ENCODE measurements around the gene SMAD5. TPM values are rescaled to one million over a fixed set of nuclear protein-coding genes. Genes with fewer than 3 reads are reported as not detected.

SMAD5 gene
- total and polyA plus RNA-seq, 2 of the 13 experiments (the other 11 are each of a cell fraction or from before 2014, with no cell fraction given), result 27.2 to 48.5 TPM

- TF ChIP-seq MEIS1 (CRISPR knock-in tag; IDR thresholded peaks at IDR 0.05; ENCODE audit: borderline replicate concordance) (no peak), BRD4 (CRISPR knock-in tag; IDR thresholded peaks at IDR 0.05) (no peak), NR2F1 (CRISPR knock-in tag; IDR thresholded peaks at IDR 0.05) (no peak), ZBTB44 (CRISPR knock-in tag; IDR thresholded peaks at IDR 0.05) (no peak), NFKB2 (CRISPR knock-in tag; IDR thresholded peaks at IDR 0.05; ENCODE audit: borderline replicate concordance) (no peak), PBX3 (CRISPR knock-in tag; IDR thresholded peaks at IDR 0.05; ENCODE audit: borderline replicate concordance) (no peak)
Observed at GRCh38 chr5:136103118-136103517, 29.5 kb upstream of the SMAD5 start (continued).

GRCh38 chr5:136104306-136104965, 28.2 kb upstream of the SMAD5 start:
- H3K79me2 ChIP-seq (ENCODE audit: insufficient read depth, low read length), result no peaks in the 10 kb centered on the region
- no peaks in the 10 kb centered on the region for H3K27me3 ChIP-seq (ENCODE audit: control insufficient read depth in 1 of 2, insufficient read depth in 2 of 2, low read length in 2 of 2)
- peak; percentile 67 for ATAC-seq
- no TSS peak for BruUV-seq (replicated peaks)
- no peak overlapping the region; a peak in 1 of 6 replicates for H3K4me3 ChIP-seq (replicated peaks in 1 of 3; ENCODE audit: insufficient read depth in 1 of 3, low read depth in 2 of 3, low read length in 3 of 3)
- H2AFZ ChIP-seq (ENCODE audit: low read length), result peak overlapping the region; percentile 74
- WGBS (ENCODE audit: low lambda C conversion rate), result 50% methylated on average over 8 of the region's 8 CpGs
- POLR2A ChIA-PET, result no interaction called here
- no peaks in the 10 kb centered on the region for H3K36me3 ChIP-seq (replicated peaks in 1 of 2; ENCODE audit: control insufficient read depth in 1 of 2, insufficient read depth in 2 of 2, low read length in 2 of 2)
- no peak for FAIRE-seq
- no peak overlapping the region; the same call in 1 of the 2 replicates for H3K9ac ChIP-seq (ENCODE audit: insufficient read depth, low read depth, low read length)
- peak overlapping the region; percentile 45; the same call in 1 of the 2 replicates for H3K4me2 ChIP-seq (ENCODE audit: low read depth, low read length)
- CTCF ChIA-PET (ENCODE audit: low intra/inter-chr PET ratio, low total read pairs), result no interaction called here
- TF ChIP-seq STAT5B (CRISPR knock-in tag; IDR thresholded peaks at IDR 0.05) (no peak), NR3C1 (CRISPR knock-in tag; IDR thresholded peaks at IDR 0.05) (no peak), ZNF30 (CRISPR knock-in tag; IDR thresholded peaks at IDR 0.05) (no peak), MBD4 (IDR thresholded peaks at IDR 0.05; ENCODE audit: borderline replicate concordance, low read length) (no peak), MAF1 (CRISPR knock-in tag; IDR thresholded peaks at IDR 0.05; ENCODE audit: borderline replicate concordance) (no peak), ZNF513 (CRISPR knock-in tag; conservative IDR thresholded peaks at IDR 0.05) (no peak)
- no peak overlapping the region for H3K27ac ChIP-seq (ENCODE audit: extremely low read length, insufficient read depth, low read length)
- H3K9me3 ChIP-seq (ENCODE audit: low read length), result no peaks in the 10 kb centered on the region
- in situ Hi-C loops (cut with HindIII; ENCODE audit: extremely low pct_ligation_motif_present, low pct_unique_long_range_greater_than_20kb) (loop anchor here (25.0 kb wide), 1 partner anchor 542 kb away; no protein-coding TSS in a partner anchor), intact Hi-C loops (cut with micrococcal nuclease; ENCODE audit: unreplicated experiment) (no loop called here)
- H3K4me1 ChIP-seq (ENCODE audit: insufficient read depth, low read length), result peaks cover 23% of the 10 kb centered on the region
- DNase-seq (ENCODE audit: low spot score), result no peak
- H4K20me1 ChIP-seq (ENCODE audit: insufficient read depth, low read length), result no peaks in the 10 kb centered on the region

Measured in HepG2 (cell line).